ENCODE measurements around the gene DKK3. TPM values are rescaled to one million over a fixed set of nuclear protein-coding genes. Genes with fewer than 3 reads are reported as not detected.

The DKK3 gene
- total and polyA plus RNA-seq, 2 donors from 2014 or later: 49.6 to 59.5 TPM

DNA sequence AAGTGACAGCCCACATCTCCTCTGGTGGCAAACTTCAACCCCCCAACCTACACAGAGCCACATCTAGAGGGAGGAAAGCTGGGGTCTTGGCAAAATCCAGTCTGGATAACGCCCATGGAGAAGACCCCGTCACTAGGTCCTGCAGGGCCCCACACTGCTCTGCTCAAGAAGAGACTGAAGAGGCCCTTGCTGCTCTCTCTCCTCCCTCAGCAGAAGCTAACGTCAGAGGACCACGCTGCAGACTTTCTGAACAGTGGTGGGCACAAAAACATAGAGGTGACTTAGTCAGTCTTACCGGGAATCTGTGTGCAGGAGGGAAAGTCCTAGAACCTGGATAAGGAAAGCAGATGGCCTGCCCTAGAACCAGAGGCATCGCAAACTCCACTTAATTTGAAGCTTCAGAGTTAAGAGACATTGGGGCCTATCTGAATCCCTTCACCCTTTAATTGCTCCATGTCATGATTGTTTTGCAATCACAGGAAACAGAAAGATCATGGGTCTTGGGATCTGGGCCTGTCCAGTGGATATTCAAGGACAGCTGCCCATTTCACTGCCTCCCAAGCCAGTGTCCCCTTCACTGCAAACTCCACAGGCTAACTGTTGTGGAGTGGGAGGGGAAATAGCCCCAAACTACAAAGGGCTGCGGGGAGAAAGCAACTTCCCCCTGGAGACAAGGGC is 1.7 kb downstream of the DKK3 start:
- no peak for TF ChIP-seq CTCF (IDR thresholded peaks at IDR 0.05; ENCODE audit: borderline replicate concordance, extremely low read depth, insufficient read depth)
- Histone ChIP-seq H3K36me3 (ENCODE audit: control insufficient read depth in 2 of 3, insufficient read depth in 3 of 3, low read length in 3 of 3) (peaks cover 0 to 2% (median 0%) of the 10 kb centered on the region in 3 donors), H3K4me3 (ENCODE audit: low read length in 3 of 3) (no peak overlapping the region), H3K9ac (ENCODE audit: low read length in 3 of 3) (no peak overlapping the region), H3K9me3 (ENCODE audit: control insufficient read depth in 2 of 3, insufficient read depth in 1 of 3, low read length in 3 of 3) (no peaks in the 10 kb centered on the region), H3K27me3 (ENCODE audit: control insufficient read depth, insufficient read depth, low read length) (no peaks in the 10 kb centered on the region), H3K27ac (ENCODE audit: low read depth in 2 of 2, low read length in 2 of 2) (no peak overlapping the region), H3K4me1 (ENCODE audit: control insufficient read depth in 2 of 3, insufficient read depth in 2 of 3, low read depth in 1 of 3, low read length in 3 of 3) (peaks cover 0 to 5% (median 3%) of the 10 kb centered on the region in 3 donors)
- FAIRE-seq: no peak
- DNase-seq: no peak
- intact Hi-C loops (cut with DNase I): no loop called here

- no peak for FAIRE-seq
- no peak overlapping the region for H3K27ac ChIP-seq (ENCODE audit: low read depth in 2 of 2, low read length in 2 of 2)
Observed at GRCh38 chr11:12005476-12005875, 3.0 kb downstream of the DKK3 start.

GRCh38 chr11:12005061-12005460 is 3.4 kb downstream of the DKK3 start:
- H3K27me3 ChIP-seq (ENCODE audit: control insufficient read depth, insufficient read depth, low read length): no peaks in the 10 kb centered on the region
- peaks cover 0 to 5% (median 3%) of the 10 kb centered on the region in 3 donors for H3K4me1 ChIP-seq (ENCODE audit: control insufficient read depth in 2 of 3, insufficient read depth in 2 of 3, low read depth in 1 of 3, low read length in 3 of 3)
- H3K36me3 ChIP-seq (ENCODE audit: control insufficient read depth in 2 of 3, insufficient read depth in 3 of 3, low read length in 3 of 3): peaks cover 0 to 4% (median 0%) of the 10 kb centered on the region in 3 donors
- H3K27ac ChIP-seq (ENCODE audit: low read depth in 2 of 2, low read length in 2 of 2): no peak overlapping the region
- DNase-seq: no peak
- no peak for FAIRE-seq
- intact Hi-C loops (cut with DNase I): no loop called here
- no peak overlapping the region for H3K9ac ChIP-seq (ENCODE audit: low read length in 3 of 3)
- no peak for TF ChIP-seq CTCF (IDR thresholded peaks at IDR 0.05; ENCODE audit: borderline replicate concordance, extremely low read depth, insufficient read depth)
- H3K4me3 ChIP-seq (ENCODE audit: low read length in 3 of 3): no peak overlapping the region
- no peaks in the 10 kb centered on the region for H3K9me3 ChIP-seq (ENCODE audit: control insufficient read depth in 2 of 3, insufficient read depth in 1 of 3, low read length in 3 of 3)

More at GRCh38 chr11:12005476-12005875, 3.0 kb downstream of the DKK3 start:
- no peak overlapping the region for H3K4me3 ChIP-seq (ENCODE audit: low read length in 3 of 3)
- no peak overlapping the region for H3K9ac ChIP-seq (ENCODE audit: low read length in 3 of 3)
- peak in 1 of 5 donors; percentile 50 for DNase-seq
- intact Hi-C loops (cut with DNase I): no loop called here
- no peaks in the 10 kb centered on the region for H3K27me3 ChIP-seq (ENCODE audit: control insufficient read depth, insufficient read depth, low read length)
- peaks cover 0 to 4% (median 0%) of the 10 kb centered on the region in 3 donors for H3K36me3 ChIP-seq (ENCODE audit: control insufficient read depth in 2 of 3, insufficient read depth in 3 of 3, low read length in 3 of 3)
- peaks cover 0 to 5% (median 3%) of the 10 kb centered on the region in 3 donors for H3K4me1 ChIP-seq (ENCODE audit: control insufficient read depth in 2 of 3, insufficient read depth in 2 of 3, low read depth in 1 of 3, low read length in 3 of 3)
- TF ChIP-seq CTCF (IDR thresholded peaks at IDR 0.05; ENCODE audit: borderline replicate concordance, extremely low read depth, insufficient read depth): no peak
- H3K9me3 ChIP-seq (ENCODE audit: control insufficient read depth in 2 of 3, insufficient read depth in 1 of 3, low read length in 3 of 3): no peaks in the 10 kb centered on the region

Data from kidney (tissue), 14 donors.